COLO668 (cell line): ENCODE results near the gene SLC25A51.

Experiments used
- DNase-seq: peaks from one replicate; lab custom pipeline; 2025; ENCODE audit not compliant: unreplicated experiment; lab: John Stamatoyannopoulos, UW

SLC25A51 gene, protein sequence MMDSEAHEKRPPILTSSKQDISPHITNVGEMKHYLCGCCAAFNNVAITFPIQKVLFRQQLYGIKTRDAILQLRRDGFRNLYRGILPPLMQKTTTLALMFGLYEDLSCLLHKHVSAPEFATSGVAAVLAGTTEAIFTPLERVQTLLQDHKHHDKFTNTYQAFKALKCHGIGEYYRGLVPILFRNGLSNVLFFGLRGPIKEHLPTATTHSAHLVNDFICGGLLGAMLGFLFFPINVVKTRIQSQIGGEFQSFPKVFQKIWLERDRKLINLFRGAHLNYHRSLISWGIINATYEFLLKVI

DNA sequence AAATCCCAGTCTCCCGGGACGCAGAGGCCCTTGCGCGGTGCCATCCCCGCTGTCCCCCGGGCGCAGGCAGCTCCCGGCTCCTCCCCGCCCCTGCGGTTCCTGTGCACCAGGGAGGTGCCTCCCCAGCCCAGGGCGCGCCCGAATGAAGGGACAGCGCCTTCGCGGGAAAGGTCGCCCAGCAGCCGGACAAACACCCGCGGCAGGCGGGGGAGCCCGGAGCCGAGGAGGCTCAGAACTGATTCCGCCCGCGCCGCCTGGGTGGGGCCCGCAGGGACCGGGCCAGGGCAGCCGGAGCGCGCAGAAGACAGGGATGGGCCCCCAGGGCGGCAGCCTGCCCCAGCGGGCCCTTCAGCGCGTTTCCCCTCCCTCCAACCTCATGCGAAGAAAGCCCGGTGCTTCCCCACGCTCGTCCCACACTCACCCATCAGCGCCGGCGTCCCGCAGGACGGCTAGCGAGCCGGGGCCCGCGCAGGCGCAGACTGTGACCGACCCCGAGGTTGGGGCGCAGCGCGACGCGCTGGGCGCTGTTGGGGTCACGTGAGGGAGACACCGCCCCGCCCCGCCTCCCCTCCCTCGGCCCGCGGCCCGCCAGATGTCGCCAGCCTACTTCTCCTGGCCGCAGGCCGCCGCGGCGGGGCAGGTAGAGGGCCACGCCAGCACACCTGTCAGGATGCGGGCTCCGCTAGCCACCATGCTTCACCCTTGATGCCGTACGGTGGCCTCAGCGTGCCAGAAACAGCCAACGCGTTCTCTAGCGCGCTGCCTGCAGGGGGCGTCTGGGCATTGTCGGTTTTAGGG is at the start of gene SLC25A51:
TSS of gene SLC25A51 (minus strand) at position 481 of the 798 bp plus-strand sequence. CDS start 15,577 bp downstream, outside the sequence.
- DNase-seq = peak; percentile 98

- DNase-seq = no peak
Measured at GRCh38 chr9:37953206-37953774, 49.4 kb upstream of the SLC25A51 start.

- DNase-seq = no peak
Measured at GRCh38 chr9:37952731-37953130, 48.8 kb upstream of the SLC25A51 start.

GRCh38 chr9:37951671-37952449 is 47.9 kb upstream of the SLC25A51 start:
- DNase-seq = no peak

GRCh38 chr9:37950561-37950960 is 46.6 kb upstream of the SLC25A51 start:
- no peak for DNase-seq

GRCh38 chr9:37949576-37949975 is 45.6 kb upstream of the SLC25A51 start:
- no peak for DNase-seq

GRCh38 chr9:37948417-37948980 is 44.6 kb upstream of the SLC25A51 start:
- DNase-seq = no peak

DNA sequence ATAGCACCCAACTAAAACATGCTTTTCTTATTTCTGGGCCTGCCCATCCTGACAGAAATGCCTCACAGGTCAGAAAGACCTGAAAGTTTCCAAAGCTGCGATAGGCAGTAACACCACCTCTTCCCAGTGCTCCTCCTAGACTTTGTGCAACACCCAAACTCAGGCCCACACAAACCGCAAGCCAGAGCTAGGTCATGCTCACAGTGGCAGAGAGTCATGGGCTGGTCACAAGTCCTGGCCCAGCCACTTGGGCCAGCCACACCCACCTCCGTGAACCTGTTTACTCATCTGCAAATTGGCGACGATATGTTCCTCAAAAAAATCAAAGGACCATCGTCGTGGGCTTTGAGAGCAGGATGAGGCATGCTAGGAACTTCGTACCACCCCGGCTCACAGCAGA is 44.0 kb upstream of the SLC25A51 start:
- DNase-seq = no peak

DNA sequence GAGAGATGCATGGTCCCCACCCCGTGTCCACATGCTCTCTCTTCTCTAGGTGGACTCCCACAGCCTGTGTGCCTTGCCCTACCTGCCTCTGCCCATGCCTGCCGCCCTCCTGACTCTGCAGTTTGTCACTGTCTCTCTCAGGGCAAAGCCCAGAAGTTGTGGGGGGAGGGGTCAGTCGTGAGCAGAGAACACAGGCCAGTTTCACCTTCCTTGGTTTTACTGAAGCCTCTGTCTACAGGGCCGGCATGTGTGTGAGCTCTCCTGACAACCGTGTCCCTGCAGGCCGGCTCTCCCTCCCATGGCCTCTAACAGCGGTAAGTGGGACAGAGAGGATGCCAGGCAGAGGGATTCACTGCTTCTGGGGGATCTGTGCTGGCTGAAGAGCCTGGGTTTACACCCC is 43.5 kb upstream of the SLC25A51 start:
- no peak for DNase-seq

- DNase-seq = no peak
Measured at GRCh38 chr9:37946971-37947370, 43.0 kb upstream of the SLC25A51 start.

DNA sequence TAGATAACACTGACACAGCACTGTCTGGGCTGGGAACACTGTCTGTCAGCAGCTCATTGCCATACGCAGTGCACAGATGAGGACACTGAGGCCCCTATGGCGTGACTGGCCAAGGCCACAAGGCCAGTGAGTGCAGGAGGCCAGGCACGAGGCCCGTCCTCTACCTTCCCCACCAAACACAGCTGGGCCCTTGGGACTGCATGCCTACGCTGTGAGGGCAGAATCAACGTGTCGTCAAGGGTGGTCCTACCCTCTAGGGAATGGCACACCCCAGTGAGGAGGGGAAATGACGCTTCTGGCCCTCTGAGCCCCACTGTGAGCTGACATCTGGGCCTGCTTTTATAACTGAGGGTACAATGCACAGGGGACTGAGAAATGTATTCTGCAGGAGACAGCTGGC is 42.1 kb upstream of the SLC25A51 start:
- no peak for DNase-seq

- no peak for DNase-seq
Measured at GRCh38 chr9:37944671-37945481, 40.9 kb upstream of the SLC25A51 start.

- no peak for DNase-seq
Measured at GRCh38 chr9:37944266-37944650, 40.3 kb upstream of the SLC25A51 start.

- DNase-seq = no peak
Measured at GRCh38 chr9:37943345-37944265, 39.7 kb upstream of the SLC25A51 start.

- no peak for DNase-seq
Measured at GRCh38 chr9:37942621-37943344, 38.9 kb upstream of the SLC25A51 start.

DNA sequence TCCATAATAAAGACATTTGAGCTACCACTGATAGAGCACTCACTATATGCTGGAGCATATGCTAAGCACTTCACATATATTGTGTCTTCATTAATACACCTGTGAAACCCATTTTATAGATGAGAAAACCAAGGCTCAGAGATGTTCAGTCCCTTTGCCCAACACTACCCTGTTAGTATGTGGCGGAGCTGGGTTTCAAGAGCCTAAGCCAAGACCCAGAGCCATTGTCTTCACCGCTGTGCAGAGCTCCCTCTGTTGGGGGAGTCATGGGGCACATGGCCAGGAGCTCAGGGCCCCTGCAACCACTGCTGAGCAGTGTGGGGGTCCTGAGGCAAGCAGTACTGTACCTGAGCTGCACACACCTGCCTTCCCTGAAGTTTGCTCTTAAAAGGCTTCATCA is 37.3 kb upstream of the SLC25A51 start:
- DNase-seq = no peak

- DNase-seq = no peak
Measured at GRCh38 chr9:37939575-37940095, 35.7 kb upstream of the SLC25A51 start.
